Omental fat pad (tissue), 4 donors: ENCODE results near the gene PDE6D. TPM values are rescaled to one million over a fixed set of nuclear protein-coding genes. Genes with fewer than 3 reads are reported as not detected.

Source experiments
- ATAC-seq: fragments of 150-250 bp; one replicate; pipeline ENCODE4 v1.9.1; 2016; ENCODE audit warnings: mild to moderate bottlenecking, moderate library complexity; ENCODE audit not compliant: low FRiP score
- DNase-seq: peaks from one replicate; pipeline ENCODE4 v3.0.0-alpha.2; 2019; ENCODE audit warnings: low spot score
- CTCF ChIP-seq, 3 donors: fragments of 450-650 bp; IDR thresholded peaks; one replicate each; pipeline ENCODE4 v1.5.1; 2016 to 2017; ENCODE audit warnings: antibody characterized with exemption in 3 of 3, mild to moderate bottlenecking in 3 of 3, moderate library complexity in 2 of 3
- total RNA-seq, 4 donors: library from RNA; depleted of rRNA; stranded (reverse); fragments of >200 nt; gene quantifications; one replicate each; pipeline ENCODE4 v1.1.0, GENCODE V29; 2016

The PDE6D gene
- total RNA-seq, 4 donors from 2014 or later: 13.8 to 38.8 (median 17.9) TPM

DNA sequence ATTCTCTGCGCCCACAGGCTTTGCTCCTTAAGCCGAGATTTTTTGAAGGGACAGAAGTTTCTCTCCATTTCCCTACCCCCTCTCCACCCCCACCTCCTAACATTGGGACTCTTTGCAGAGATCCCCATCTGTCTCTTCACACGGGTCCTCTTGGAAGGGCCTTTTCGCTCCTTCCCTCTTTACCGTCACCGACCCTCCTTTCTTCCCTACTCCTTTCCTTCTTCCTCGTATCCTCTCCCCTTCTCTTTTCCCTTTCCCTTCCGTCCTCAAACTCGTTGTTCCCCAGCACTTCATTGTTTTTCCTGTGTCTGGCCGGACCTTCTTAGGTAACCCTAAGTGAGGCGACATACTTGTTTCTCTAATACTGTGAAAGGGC, 5.8 kb upstream of the PDE6D start:
- ATAC-seq (no peak), DNase-seq (no peak)
- TF ChIP-seq CTCF (IDR thresholded peaks at IDR 0.05): no peak

GRCh38 chr2:231786177-231786916, 5.3 kb upstream of the PDE6D start, which contains the start of gene COPS7B:
Gene COPS7B, plus strand, starts transcription at chr2:231786445. Its CDS starts 2,126 bp downstream, at chr2:231788571.
- TF ChIP-seq CTCF (IDR thresholded peaks at IDR 0.05): no peak
- ATAC-seq: peak; percentile 80

GRCh38 chr2:231785822-231786176, 4.7 kb upstream of the PDE6D start:
- ATAC-seq: no peak
- no peak for DNase-seq
- TF ChIP-seq CTCF (IDR thresholded peaks at IDR 0.05): no peak

More at GRCh38 chr2:231786177-231786916, 5.3 kb upstream of the PDE6D start, which contains the start of gene COPS7B:
- DNase-seq: peak; percentile 33

DNA sequence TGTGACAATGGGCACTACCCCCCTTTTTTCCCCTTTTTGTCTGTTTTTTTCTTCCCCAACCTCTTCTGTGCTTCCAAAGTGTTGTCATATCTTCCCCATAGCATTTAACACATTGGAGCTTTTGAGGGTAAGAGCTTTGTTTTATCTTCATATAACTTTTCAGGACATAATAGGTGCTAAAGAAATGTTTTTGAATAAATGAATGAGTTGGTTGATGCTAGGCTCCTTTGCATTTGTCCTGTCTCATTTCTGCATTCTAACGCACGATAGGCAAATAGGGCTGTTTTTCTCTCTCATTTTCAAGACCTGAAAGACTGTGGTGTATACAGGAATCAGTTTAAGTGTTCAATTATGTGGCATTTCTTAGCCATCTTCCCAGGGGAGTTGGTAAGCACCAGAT, 4.3 kb upstream of the PDE6D start:
- no peak for TF ChIP-seq CTCF (IDR thresholded peaks at IDR 0.05)
- DNase-seq: no peak
- ATAC-seq: no peak

DNA sequence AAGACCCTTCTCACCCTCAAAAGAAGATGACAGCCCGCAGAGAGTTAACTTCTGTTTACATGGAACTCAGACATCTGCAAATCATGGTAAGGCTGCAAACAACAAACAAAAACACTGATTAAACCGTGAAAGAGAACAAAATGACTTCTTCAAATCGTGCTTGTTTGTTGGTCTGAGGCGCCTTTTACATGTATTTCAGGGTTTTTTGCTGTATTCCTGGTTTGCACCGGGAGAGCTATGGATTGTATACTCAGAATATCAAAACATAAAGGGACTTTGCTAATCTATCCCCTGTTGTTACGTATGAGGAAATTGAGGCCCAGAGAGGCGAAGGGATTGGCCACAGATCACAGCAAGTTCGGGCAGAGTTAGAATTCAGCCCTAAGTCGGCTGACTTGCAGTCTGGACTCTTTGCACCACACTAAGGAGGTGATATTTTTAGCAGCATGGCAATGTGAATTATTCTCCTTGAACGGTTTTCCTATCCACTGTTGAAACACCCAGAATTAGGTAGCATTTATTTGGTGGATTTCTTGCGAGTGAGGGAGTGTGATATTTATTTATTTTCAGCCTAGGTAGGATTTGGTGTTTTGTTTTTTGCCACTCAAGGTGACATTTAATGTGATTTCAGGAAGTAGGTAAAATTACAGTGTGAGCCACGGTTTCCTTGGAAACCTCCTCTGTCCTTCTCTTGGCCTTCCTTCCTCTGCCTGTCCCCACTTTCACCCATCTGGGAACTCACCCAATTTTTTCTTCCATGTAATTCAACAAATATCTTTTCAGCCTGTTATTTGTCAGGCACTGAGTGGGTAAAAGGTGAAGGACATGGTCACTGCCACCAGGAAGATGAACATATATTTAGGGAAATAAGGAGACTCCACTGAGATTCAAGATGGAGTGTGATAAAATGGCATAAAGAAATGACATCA, 980 bp upstream of the PDE6D start:
- no peak for ATAC-seq
- no peak for DNase-seq
- TF ChIP-seq CTCF (IDR thresholded peaks at IDR 0.05): no peak

- no peak for TF ChIP-seq CTCF (IDR thresholded peaks at IDR 0.05)
- ATAC-seq: no peak
These were observed 766 bp downstream of the PDE6D start for GRCh38 chr2:231780123-231780908.

More at GRCh38 chr2:231780123-231780908, 766 bp downstream of the PDE6D start:
- no peak for DNase-seq
